BLaER1 (cell line): ENCODE data around the gene KLRC1.
"Not testable (repeated sequence)": the region's sequence is repeated elsewhere in the genome, so short reads cannot be mapped to it uniquely, and the experiment has no call there.

ENCODE experiments used
- H3K27ac ChIP-seq: shearing (Covaris generic); formaldehyde crosslinking; 2 replicates; pipeline ENCODE4 v1.8.1; 2022
- H3K27me3 ChIP-seq: shearing (Covaris generic); formaldehyde crosslinking; 2 replicates; pipeline ENCODE4 v1.8.1; 2022
- H3K36me3 ChIP-seq: shearing (Covaris generic); formaldehyde crosslinking; 2 replicates; pipeline ENCODE4 v1.8.1; 2022
- H3K4me1 ChIP-seq: shearing (Covaris generic); formaldehyde crosslinking; 2 replicates; pipeline ENCODE4 v1.8.1; 2022
- H3K4me2 ChIP-seq: shearing (Covaris generic); formaldehyde crosslinking; 2 replicates; pipeline ENCODE4 v1.8.1; 2022
- H3K4me3 ChIP-seq: shearing (Covaris generic); formaldehyde crosslinking; 2 replicates; pipeline ENCODE4 v1.8.1; 2022
- H3K9ac ChIP-seq: shearing (Covaris generic); formaldehyde crosslinking; 2 replicates; pipeline ENCODE4 v1.8.1; 2022
- H3K9me3 ChIP-seq: shearing (Covaris generic); formaldehyde crosslinking; 2 replicates; pipeline ENCODE4 v1.8.1; 2022
- H4K20me1 ChIP-seq: shearing (Covaris generic); formaldehyde crosslinking; 2 replicates; pipeline ENCODE4 v1.8.1; 2022
- Cebpa-rat ChIP-seq: shearing (Covaris generic); IDR thresholded peaks from 2 replicates; pipeline ENCODE4 v1.8.1; 2022

Gene KLRC1

GRCh38 chr12:10409392-10409791 lies 43.8 kb downstream of the KLRC1 start, which contains the start of gene KLRC4:
Gene KLRC4, minus strand, starts transcription at chr12:10409757. Its CDS starts 182 bp downstream, at chr12:10409575.
- no peak within 1 kb of the TSS for H3K9ac ChIP-seq
- H3K9me3 ChIP-seq, result no peaks in the 10 kb centered on the region; the same call in 1 of the 2 replicates
- no peaks in the 10 kb centered on the region for H3K36me3 ChIP-seq
- no peaks in the 10 kb centered on the region for H3K27me3 ChIP-seq
- no peak for TF ChIP-seq Cebpa-rat
- no peaks in the 10 kb centered on the region for H4K20me1 ChIP-seq
- no peak within 1 kb of the TSS for H3K4me2 ChIP-seq
- no peak within 1 kb of the TSS for H3K4me3 ChIP-seq
- no peak within 1 kb of the TSS for H3K27ac ChIP-seq
- no peaks in the 10 kb centered on the region for H3K4me1 ChIP-seq

- H3K4me2 ChIP-seq, result no peak overlapping the region
- H3K27ac ChIP-seq, result no peak overlapping the region
These were observed 44.3 kb downstream of the KLRC1 start for GRCh38 chr12:10408842-10409241.

GRCh38 chr12:10406725-10407124 lies 46.5 kb downstream of the KLRC1 start:
- TF ChIP-seq Cebpa-rat, result no peak
- no peak overlapping the region for H3K4me3 ChIP-seq
- H3K4me1 ChIP-seq, result no peaks in the 10 kb centered on the region
- no peak overlapping the region for H3K9ac ChIP-seq
- no peaks in the 10 kb centered on the region for H3K27me3 ChIP-seq
- no peaks in the 10 kb centered on the region for H4K20me1 ChIP-seq
- H3K27ac ChIP-seq, result no peak overlapping the region
- no peaks in the 10 kb centered on the region; the same call in 1 of the 2 replicates for H3K9me3 ChIP-seq
- no peaks in the 10 kb centered on the region for H3K36me3 ChIP-seq
- no peak overlapping the region for H3K4me2 ChIP-seq

More at GRCh38 chr12:10408842-10409241, 44.3 kb downstream of the KLRC1 start:
- Histone ChIP-seq H3K36me3 (no peaks in the 10 kb centered on the region), H3K9ac (no peak overlapping the region), H3K9me3 (no peaks in the 10 kb centered on the region; the same call in 1 of the 2 replicates), H3K27me3 (no peaks in the 10 kb centered on the region), H3K4me3 (no peak overlapping the region), H3K4me1 (no peaks in the 10 kb centered on the region), H4K20me1 (no peaks in the 10 kb centered on the region)
- TF ChIP-seq Cebpa-rat, result no peak

GRCh38 chr12:10405294-10405693 lies 47.9 kb downstream of the KLRC1 start:
- no peaks in the 10 kb centered on the region for H3K36me3 ChIP-seq
- no peak for TF ChIP-seq Cebpa-rat

GRCh38 chr12:10404798-10405197 lies 48.4 kb downstream of the KLRC1 start:
- Histone ChIP-seq H3K27me3 (no peaks in the 10 kb centered on the region), H3K4me2 (no peak overlapping the region), H3K36me3 (no peaks in the 10 kb centered on the region), H3K9me3 (no peaks in the 10 kb centered on the region; the same call in 1 of the 2 replicates), H3K4me3 (no peak overlapping the region), H3K9ac (no peak overlapping the region), H4K20me1 (no peaks in the 10 kb centered on the region), H3K27ac (no peak overlapping the region), H3K4me1 (no peaks in the 10 kb centered on the region)
- no peak for TF ChIP-seq Cebpa-rat

More at GRCh38 chr12:10405294-10405693, 47.9 kb downstream of the KLRC1 start:
- no peaks in the 10 kb centered on the region; the same call in 1 of the 2 replicates for H3K9me3 ChIP-seq
- no peaks in the 10 kb centered on the region for H3K27me3 ChIP-seq
- no peaks in the 10 kb centered on the region for H4K20me1 ChIP-seq
- no peak overlapping the region for H3K4me3 ChIP-seq
- H3K4me1 ChIP-seq, result no peaks in the 10 kb centered on the region
- no peak overlapping the region for H3K4me2 ChIP-seq
- H3K9ac ChIP-seq, result no peak overlapping the region
- H3K27ac ChIP-seq, result no peak overlapping the region

GRCh38 chr12:10400829-10401228 lies 52.3 kb downstream of the KLRC1 start:
- Histone ChIP-seq H3K4me1 (peaks cover 24% of the 10 kb centered on the region), H3K9me3 (no peaks in the 10 kb centered on the region; the same call in 1 of the 2 replicates), H4K20me1 (no peaks in the 10 kb centered on the region), H3K9ac (no peak overlapping the region), H3K36me3 (no peaks in the 10 kb centered on the region), H3K4me2 (no peak overlapping the region), H3K4me3 (no peak overlapping the region), H3K27ac (no peak overlapping the region), H3K27me3 (no peaks in the 10 kb centered on the region)
- TF ChIP-seq Cebpa-rat, result no peak

GRCh38 chr12:10398168-10398567 lies 55.0 kb downstream of the KLRC1 start:
- no peak overlapping the region for H3K4me3 ChIP-seq
- H3K4me1 ChIP-seq, result peaks cover 48% of the 10 kb centered on the region
- H3K9me3 ChIP-seq, result no peaks in the 10 kb centered on the region
- H3K27me3 ChIP-seq, result no peaks in the 10 kb centered on the region
- H3K27ac ChIP-seq, result no peak overlapping the region
- no peak for TF ChIP-seq Cebpa-rat
- H3K9ac ChIP-seq, result no peak overlapping the region
- peak overlapping the region; percentile 45 for H3K4me2 ChIP-seq
- H3K36me3 ChIP-seq, result no peaks in the 10 kb centered on the region
- no peaks in the 10 kb centered on the region for H4K20me1 ChIP-seq

GRCh38 chr12:10397296-10397695 lies 55.9 kb downstream of the KLRC1 start:
- no peaks in the 10 kb centered on the region for H3K27me3 ChIP-seq
- H3K27ac ChIP-seq, result no peak overlapping the region
- no peak for TF ChIP-seq Cebpa-rat
- no peak overlapping the region for H3K4me3 ChIP-seq
- no peaks in the 10 kb centered on the region for H3K9me3 ChIP-seq
- peaks cover 57% of the 10 kb centered on the region for H3K4me1 ChIP-seq
- no peaks in the 10 kb centered on the region for H4K20me1 ChIP-seq
- H3K36me3 ChIP-seq, result no peaks in the 10 kb centered on the region
- peak overlapping the region; percentile 45 for H3K4me2 ChIP-seq
- no peak overlapping the region for H3K9ac ChIP-seq

GRCh38 chr12:10396176-10396575 lies 57.0 kb downstream of the KLRC1 start:
- Histone ChIP-seq H3K27ac (peak overlapping the region; percentile 56; the same call in 1 of the 2 replicates), H3K4me2 (peak overlapping the region; percentile 56), H3K4me1 (peaks cover 66% of the 10 kb centered on the region)
- H3K9me3 ChIP-seq, H3K4me3 ChIP-seq, H3K36me3 ChIP-seq, H3K27me3 ChIP-seq, H4K20me1 ChIP-seq, H3K9ac ChIP-seq: not testable (repeated sequence)
